B cell (primary cell): Measurements from ENCODE around the gene TEX13B.

Source experiments
- EZH2 ChIP-seq: IDR thresholded peaks from 2 replicates; pipeline ENCODE4 v1.6.1; 2012; ENCODE audit warnings: borderline replicate concordance, low read depth, mild to moderate bottlenecking, moderate library complexity, low read length; ENCODE audit not compliant: insufficient read depth, poor library complexity, severe bottlenecking
- TF ChIP-seq, protein P1 (sequence below): fragments of 200-600 bp; IDR thresholded peaks from one replicate; pipeline ENCODE4 v1.8.0; 2022; ENCODE audit warnings: antibody characterized with exemption, mild to moderate bottlenecking

DNA sequence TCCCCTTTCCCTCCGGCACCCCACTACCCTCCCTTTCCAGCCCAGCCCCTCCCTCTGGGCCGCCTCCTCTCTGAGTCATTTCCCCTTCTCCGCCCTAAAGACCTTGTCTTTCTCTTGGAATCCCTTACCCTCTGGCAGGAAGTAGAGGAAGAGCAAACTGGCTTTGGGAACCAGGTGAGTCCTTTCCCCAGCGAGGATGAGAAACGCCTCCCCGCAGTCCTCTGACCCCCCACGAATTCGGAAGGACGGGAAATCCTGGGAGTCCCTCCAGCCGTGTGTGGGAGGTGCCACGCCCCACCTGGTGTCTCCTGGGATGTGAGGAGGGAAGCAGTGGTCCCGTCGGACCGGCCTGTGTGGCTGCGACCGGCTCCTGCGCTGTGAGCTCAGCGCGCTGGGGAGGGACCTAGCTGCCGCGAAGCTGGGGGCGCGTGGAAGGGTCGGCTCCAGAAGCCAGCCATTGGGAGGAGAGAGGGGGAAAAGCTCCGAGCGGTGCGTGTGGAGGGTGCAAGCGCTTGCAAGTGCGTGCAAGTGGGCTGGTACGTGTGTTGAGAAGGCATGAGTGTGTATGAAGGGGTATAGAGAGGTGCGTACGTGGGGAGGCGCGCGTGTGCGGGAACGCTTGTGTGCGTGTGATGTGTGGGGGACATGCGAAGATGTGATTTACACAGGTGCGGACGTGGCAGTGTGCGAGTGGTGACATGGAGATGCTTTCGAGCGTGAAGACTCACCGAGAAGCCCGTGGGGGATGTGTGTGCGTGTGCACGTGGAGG lies 46.3 kb downstream of the TEX13B start:
- TF ChIP-seq, protein P1, sequence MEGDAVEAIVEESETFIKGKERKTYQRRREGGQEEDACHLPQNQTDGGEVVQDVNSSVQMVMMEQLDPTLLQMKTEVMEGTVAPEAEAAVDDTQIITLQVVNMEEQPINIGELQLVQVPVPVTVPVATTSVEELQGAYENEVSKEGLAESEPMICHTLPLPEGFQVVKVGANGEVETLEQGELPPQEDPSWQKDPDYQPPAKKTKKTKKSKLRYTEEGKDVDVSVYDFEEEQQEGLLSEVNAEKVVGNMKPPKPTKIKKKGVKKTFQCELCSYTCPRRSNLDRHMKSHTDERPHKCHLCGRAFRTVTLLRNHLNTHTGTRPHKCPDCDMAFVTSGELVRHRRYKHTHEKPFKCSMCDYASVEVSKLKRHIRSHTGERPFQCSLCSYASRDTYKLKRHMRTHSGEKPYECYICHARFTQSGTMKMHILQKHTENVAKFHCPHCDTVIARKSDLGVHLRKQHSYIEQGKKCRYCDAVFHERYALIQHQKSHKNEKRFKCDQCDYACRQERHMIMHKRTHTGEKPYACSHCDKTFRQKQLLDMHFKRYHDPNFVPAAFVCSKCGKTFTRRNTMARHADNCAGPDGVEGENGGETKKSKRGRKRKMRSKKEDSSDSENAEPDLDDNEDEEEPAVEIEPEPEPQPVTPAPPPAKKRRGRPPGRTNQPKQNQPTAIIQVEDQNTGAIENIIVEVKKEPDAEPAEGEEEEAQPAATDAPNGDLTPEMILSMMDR, result no peak
- no peak for TF ChIP-seq EZH2
